HFF-Myc (cell line): ENCODE results near the gene MRGPRX3.

Experiments
- DNase-seq: peaks from one replicate; pipeline ENCODE4 v3.0.0-alpha.2; 2011; ENCODE audit warnings: low read depth; ENCODE audit errors: extremely low read depth
- H3K4me3 ChIP-seq: replicated peaks from 2 replicates; pipeline ENCODE4 v1.5.1; 2011; ENCODE audit warnings: low read depth, mild to moderate bottlenecking, control low read depth, low read length
- CTCF ChIP-seq: IDR thresholded peaks from 2 replicates; pipeline ENCODE4 v1.5.1; 2012; ENCODE audit warnings: mild to moderate bottlenecking, low read depth, low read length, control low read depth; ENCODE audit errors: missing control alignments

Gene MRGPRX3

GRCh38 chr11:18132341-18132740 is at the start of gene MRGPRX3:
MRGPRX3 (plus strand) TSS chr11:18132571; CDS start chr11:18137203, 4,632 bp downstream.
- H3K4me3 ChIP-seq = no peak within 1 kb of the TSS
- TF ChIP-seq CTCF = no peak
- DNase-seq = no peak

GRCh38 chr11:18088366-18088765 is 44.0 kb upstream of the MRGPRX3 start:
- no peak overlapping the region for H3K4me3 ChIP-seq
- DNase-seq = no peak
- no peak for TF ChIP-seq CTCF

GRCh38 chr11:18088966-18089365 is 43.4 kb upstream of the MRGPRX3 start:
- TF ChIP-seq CTCF = no peak
- DNase-seq = no peak
- no peak overlapping the region for H3K4me3 ChIP-seq

- TF ChIP-seq CTCF = no peak
- no peak for DNase-seq
- no peak overlapping the region for H3K4me3 ChIP-seq
These were observed 40.6 kb upstream of the MRGPRX3 start for GRCh38 chr11:18091731-18092130.

GRCh38 chr11:18093959-18094358 is 38.4 kb upstream of the MRGPRX3 start:
- no peak overlapping the region for H3K4me3 ChIP-seq
- no peak for DNase-seq
- no peak for TF ChIP-seq CTCF

- H3K4me3 ChIP-seq = no peak overlapping the region
- no peak for TF ChIP-seq CTCF
- DNase-seq = no peak
These were observed 31.3 kb upstream of the MRGPRX3 start for GRCh38 chr11:18100926-18101656.

- no peak for TF ChIP-seq CTCF
- DNase-seq = no peak
- H3K4me3 ChIP-seq = peak overlapping the region; percentile 97
These were observed 27.1 kb upstream of the MRGPRX3 start for GRCh38 chr11:18105086-18105801.
